Activated T-helper 1 cell treated with anti-CD3 and anti-CD28 coated beads, Interleukin-12 subunit alpha, Interleukin-12 subunit beta, Interleukin-2, Interleukin-4 antibody, amounts not matched to agents 30 ng/mL and 10 ng/mL and 1 ng/mL, durations not matched to agents 14 hours and 24 hours and 36 hours (primary cell): ENCODE measurements around the gene EYA3. TPM values are rescaled to one million over a fixed set of nuclear protein-coding genes. Genes with fewer than 3 reads are reported as not detected.

ENCODE experiments used
- DNase-seq: peaks from one replicate; pipeline ENCODE4 v3.0.0; 2021; ENCODE audit warnings: low spot score
- H3K27ac Mint-ChIP-seq: one replicate; pipeline ENCODE4 v1.8.0; 2021; ENCODE audit warnings: mild to moderate bottlenecking, mixed read lengths
- H3K27me3 Mint-ChIP-seq: one replicate; pipeline ENCODE4 v1.8.0; 2022; ENCODE audit warnings: mild to moderate bottlenecking, moderate library complexity, mixed read lengths; ENCODE audit not compliant: insufficient read depth
- H3K36me3 Mint-ChIP-seq: one replicate; pipeline ENCODE4 v1.8.0; 2021; ENCODE audit warnings: low read depth, mixed read lengths
- H3K4me1 Mint-ChIP-seq: one replicate; pipeline ENCODE4 v1.8.0; 2021; ENCODE audit warnings: low read depth, mixed read lengths
- H3K4me3 Mint-ChIP-seq: one replicate; pipeline ENCODE4 v1.8.0; 2021; ENCODE audit warnings: mild to moderate bottlenecking, moderate library complexity, mixed read lengths
- H3K9me3 Mint-ChIP-seq: one replicate; pipeline ENCODE4 v1.8.0; 2021; ENCODE audit warnings: mixed read lengths
- intact Hi-C: fragments of 100-400 bp; cut with micrococcal nuclease; formaldehyde crosslinking; loops from one replicate; pipeline ENCODE4 v1.15.1; 2024
- total RNA-seq: library from RNA; stranded (reverse); gene quantifications from 2 replicates; pipeline ENCODE4 v1.2.3, GENCODE V29; 2022

Gene EYA3
- total RNA-seq, 1 donor from 2014 or later: 32.2 TPM

DNA sequence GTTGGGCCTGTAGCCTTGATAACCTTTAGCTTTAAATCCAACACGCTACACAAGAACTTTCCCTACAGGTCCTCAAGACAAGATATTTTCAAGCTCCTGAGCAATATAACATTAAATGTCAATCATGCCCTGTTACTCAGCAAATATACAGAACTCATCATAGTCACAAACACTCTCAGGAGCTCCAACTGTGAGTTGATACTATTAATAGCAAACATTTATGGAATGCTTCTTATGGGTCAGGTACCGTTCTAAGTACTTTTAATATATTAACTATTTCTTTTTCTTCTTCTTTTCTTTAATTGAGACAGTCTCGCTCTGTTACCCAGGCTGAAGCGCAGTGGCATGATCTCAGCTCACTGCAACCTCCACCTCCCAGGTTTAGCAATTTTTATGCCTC lies 10.1 kb downstream of the EYA3 start:
- H3K4me1 Mint-ChIP-seq: peaks cover 16% of the 10 kb centered on the region
- DNase-seq: no peak

DNA sequence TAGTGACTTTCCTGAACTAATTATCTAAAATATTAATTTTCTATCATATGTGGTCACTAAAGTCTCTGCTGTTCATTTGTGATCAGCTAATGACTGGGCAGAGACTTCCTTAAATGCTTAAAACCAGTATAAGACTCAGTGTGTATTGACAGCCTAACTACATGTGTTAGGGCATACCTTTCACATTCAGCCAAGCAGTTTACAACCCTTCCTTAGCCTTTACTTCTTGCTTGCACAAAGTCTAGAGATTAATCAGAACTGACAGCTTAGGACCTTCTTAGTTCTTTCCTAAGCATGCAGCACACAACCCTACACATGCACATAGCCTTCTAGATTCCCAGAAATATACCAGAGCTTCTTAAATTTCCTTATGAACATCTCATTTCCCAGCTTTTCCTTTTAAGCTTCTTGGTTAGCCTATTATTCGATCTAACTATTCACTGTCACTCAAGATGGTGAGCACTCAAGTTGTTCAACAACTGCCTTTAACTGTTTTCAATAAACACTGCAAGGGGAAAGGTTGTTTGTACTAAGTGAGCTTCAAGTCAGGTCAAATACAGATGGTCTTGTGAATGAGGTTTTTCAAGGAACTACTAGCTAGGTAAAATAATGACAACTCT lies 13.4 kb downstream of the EYA3 start:
- peaks cover 13% of the 10 kb centered on the region for H3K36me3 Mint-ChIP-seq
- H3K9me3 Mint-ChIP-seq: no peaks in the 10 kb centered on the region
- no peak overlapping the region for H3K4me3 Mint-ChIP-seq
- no peaks in the 10 kb centered on the region for H3K27me3 Mint-ChIP-seq
- H3K27ac Mint-ChIP-seq: no peak overlapping the region
- DNase-seq: no peak
- intact Hi-C loops: no loop called here
- H3K4me1 Mint-ChIP-seq: peaks cover 16% of the 10 kb centered on the region

More for the DNA sequence above, 10.1 kb downstream of the EYA3 start:
- Mint-ChIP-seq H3K9me3 (no peaks in the 10 kb centered on the region), H3K27ac (no peak overlapping the region), H3K27me3 (no peaks in the 10 kb centered on the region), H3K4me3 (no peak overlapping the region), H3K36me3 (peaks cover 13% of the 10 kb centered on the region)
- intact Hi-C loops: no loop called here

DNA sequence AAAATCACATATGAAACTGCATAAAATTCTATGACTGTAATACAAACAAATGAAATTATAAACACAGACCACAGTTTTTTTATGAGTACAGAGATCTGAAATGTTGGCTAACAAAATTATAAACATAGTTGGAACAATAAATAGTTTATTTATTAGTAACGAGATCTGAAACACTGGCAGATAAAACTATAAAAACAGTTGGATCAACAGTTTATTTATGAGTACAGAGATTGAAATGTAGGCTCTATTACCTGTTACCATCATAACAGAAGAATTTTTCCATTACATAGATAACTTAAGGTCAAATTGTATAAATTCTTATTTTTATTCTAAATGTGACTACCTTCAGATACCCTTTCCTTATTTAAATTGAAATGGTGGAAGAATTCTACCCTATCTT lies 14.5 kb downstream of the EYA3 start:
- peaks cover 21% of the 10 kb centered on the region for H3K4me1 Mint-ChIP-seq
- H3K9me3 Mint-ChIP-seq: no peaks in the 10 kb centered on the region
- H3K4me3 Mint-ChIP-seq: no peak overlapping the region
- intact Hi-C loops: no loop called here
- no peaks in the 10 kb centered on the region for H3K27me3 Mint-ChIP-seq
- DNase-seq: no peak
- H3K27ac Mint-ChIP-seq: no peak overlapping the region
- H3K36me3 Mint-ChIP-seq: peaks cover 9% of the 10 kb centered on the region

DNA sequence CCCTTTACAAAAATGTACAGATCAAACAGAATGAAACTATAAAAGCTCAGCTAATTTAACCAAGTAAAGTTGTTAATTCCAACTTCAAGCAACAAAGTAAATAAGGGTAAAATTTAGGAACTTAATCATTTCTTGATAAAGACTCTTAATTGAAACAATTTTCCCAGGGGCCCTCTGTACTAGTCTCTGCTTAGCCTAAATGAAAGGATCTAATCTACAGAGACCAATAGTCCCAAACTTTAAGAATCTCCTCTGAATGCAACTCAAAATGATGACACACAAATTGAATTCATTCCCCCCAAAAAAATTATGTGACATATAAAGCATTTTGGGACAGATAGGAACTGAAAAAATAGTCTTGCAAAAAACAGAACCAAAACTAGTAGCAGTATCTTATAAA lies 16.6 kb downstream of the EYA3 start:
- peaks cover 6% of the 10 kb centered on the region for H3K36me3 Mint-ChIP-seq
- H3K9me3 Mint-ChIP-seq: no peaks in the 10 kb centered on the region
- H3K4me1 Mint-ChIP-seq: peaks cover 21% of the 10 kb centered on the region
- DNase-seq: no peak
- intact Hi-C loops: no loop called here
- no peaks in the 10 kb centered on the region for H3K27me3 Mint-ChIP-seq
- no peak overlapping the region for H3K27ac Mint-ChIP-seq
- no peak overlapping the region for H3K4me3 Mint-ChIP-seq

DNA sequence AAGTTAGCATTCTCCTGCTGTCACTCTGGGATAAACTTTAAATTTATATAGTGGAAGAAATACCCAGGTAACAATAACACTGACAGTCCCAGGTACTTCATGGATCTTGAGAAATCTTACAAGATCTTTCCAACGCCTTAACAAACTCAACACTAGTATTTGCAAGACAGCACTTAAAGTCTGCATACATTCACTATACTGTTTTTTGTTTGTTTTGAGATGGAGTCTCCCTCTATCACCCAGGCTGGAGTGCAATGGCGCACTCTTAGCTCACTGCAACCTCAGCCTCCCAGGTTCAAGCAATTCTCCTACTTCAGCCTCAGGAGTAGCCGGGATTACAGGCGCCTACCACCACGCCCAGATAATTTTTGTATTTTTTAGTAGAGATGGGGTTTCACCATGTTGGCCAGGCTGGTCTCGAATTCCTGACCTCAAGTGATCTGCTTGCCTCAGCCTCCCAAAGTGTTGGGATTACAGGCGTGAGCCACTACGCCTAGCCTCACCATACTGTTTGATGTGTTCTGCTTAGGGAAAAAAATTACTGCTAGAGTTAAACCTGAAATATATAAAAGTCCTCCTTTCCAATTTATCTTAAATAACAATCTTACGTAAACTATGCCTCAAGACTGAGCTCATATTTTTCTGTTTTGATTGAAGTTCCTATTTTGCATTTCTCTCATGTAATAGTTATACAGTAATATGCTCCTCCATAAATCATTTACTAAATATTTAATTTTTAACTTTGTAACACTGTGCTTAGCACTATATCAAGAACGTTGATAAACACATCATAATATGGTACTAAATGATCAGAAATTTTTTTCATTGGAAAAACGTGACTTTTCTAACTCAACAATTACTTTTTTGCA lies 17.5 kb downstream of the EYA3 start:
- Mint-ChIP-seq H3K27ac (no peak overlapping the region), H3K4me3 (no peak overlapping the region), H3K36me3 (peaks cover 6% of the 10 kb centered on the region), H3K4me1 (peaks cover 19% of the 10 kb centered on the region), H3K9me3 (no peaks in the 10 kb centered on the region), H3K27me3 (no peaks in the 10 kb centered on the region)
- intact Hi-C loops: no loop called here
- no peak for DNase-seq

DNA sequence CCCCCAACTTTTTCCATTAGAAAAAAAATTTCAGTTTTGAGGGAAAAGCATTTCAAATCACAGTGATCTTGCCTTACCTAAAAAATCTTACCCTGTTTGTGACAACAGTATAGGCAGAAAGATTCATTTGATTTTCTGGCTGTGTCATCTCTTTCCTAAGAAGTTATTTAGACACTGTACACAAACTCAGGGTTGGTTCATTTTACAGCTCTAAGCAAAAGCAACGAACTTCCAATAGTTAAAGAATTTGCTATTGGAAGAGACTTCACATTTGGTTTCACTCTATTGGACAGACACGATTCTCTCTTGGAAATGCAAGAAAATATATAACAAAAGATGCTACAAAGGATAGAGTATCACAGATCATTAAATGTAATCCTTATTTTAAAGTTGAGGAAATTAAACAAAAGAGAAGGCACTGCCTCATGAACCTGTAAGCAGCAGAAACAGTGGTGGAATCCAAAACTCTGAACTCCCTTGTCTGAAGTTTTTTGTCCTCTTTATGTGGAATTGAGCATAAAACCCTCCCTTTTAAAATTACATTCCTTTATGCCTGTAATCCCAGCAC lies 20.8 kb downstream of the EYA3 start:
- Mint-ChIP-seq H3K9me3 (no peaks in the 10 kb centered on the region), H3K4me1 (peaks cover 9% of the 10 kb centered on the region), H3K27me3 (no peaks in the 10 kb centered on the region), H3K4me3 (no peak overlapping the region), H3K36me3 (peaks cover 14% of the 10 kb centered on the region), H3K27ac (peak overlapping the region; percentile 18)
- no peak for DNase-seq
- intact Hi-C loops: no loop called here

DNA sequence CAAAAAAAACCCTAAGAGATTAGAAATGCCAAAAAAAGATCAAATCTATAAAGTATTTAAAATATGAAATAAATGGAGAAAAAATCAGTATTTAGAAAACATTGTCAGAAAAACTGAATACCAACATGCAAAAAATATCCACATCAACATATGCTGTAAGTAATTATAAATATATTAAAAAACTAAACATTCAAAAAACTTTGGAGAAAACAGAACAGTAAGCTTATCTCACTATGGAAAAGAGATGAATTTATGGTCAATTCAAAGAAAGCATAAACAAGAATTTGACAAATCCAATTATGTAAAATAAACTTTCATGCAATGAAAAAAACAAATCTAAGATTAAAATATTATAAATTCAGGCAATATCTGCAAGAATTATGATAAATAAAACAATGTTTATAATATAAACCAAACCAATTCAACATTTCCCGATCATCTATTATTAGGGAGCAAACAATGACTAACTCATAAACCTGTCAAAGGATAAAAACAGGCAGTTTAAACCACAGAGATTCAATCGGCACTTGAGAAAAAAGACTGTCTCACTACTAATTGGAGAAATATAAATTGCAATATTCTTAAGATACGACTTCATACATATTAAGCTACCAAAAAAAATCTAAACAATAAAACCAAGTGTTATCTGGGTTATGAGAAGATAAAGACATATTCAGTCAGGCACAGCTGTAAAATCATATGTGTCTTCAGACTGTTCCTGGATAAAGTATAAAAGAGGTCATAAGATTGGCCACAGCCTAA lies 21.8 kb downstream of the EYA3 start:
- intact Hi-C loops: no loop called here
- Mint-ChIP-seq H3K27me3 (no peaks in the 10 kb centered on the region), H3K4me3 (no peak overlapping the region), H3K36me3 (peaks cover 14% of the 10 kb centered on the region), H3K9me3 (no peaks in the 10 kb centered on the region), H3K4me1 (peaks cover 16% of the 10 kb centered on the region), H3K27ac (no peak overlapping the region)
- no peak for DNase-seq

DNA sequence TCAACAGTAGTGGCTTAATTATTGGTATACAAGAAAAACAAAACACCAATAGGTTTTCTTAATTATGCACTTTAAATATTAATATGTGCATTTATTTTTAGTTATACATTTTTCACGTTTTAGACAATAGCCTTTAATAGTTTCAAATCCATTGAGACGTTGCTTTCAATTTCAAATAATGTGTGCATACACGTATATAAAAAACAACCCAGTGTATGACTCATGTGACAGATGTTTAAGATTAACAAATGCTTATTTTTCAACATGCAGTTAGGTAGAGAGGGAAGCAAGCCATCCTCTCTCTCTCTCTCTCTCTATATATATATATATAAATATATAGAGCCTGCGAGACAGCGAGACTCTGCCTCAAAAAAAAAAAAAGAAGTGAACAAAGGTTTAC lies 24.3 kb downstream of the EYA3 start:
- peaks cover 19% of the 10 kb centered on the region for H3K4me1 Mint-ChIP-seq

DNA sequence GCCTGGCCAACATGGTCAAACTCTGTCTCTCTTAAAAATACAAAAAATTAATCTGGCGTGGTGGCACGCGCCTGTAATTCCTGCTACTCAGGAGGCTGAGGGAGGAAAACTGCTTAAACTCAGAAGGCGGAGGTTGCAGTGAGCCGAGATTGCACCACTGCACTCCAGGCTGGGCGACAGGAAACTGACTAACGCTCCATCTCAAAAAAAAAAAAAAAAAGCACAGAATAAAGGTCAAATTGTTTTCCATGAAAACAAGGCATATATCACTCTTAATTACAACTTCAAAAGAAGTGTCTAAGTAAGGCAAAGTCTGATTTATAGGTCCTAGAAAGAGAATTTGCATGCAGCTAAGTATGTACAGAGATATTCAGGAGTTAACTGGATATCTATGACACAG lies 25.6 kb downstream of the EYA3 start:
- Mint-ChIP-seq H3K4me3 (no peak overlapping the region), H3K9me3 (no peaks in the 10 kb centered on the region), H3K27ac (peak overlapping the region; percentile 34), H3K36me3 (peaks cover 12% of the 10 kb centered on the region), H3K4me1 (peaks cover 25% of the 10 kb centered on the region), H3K27me3 (no peaks in the 10 kb centered on the region)
- no peak for DNase-seq
- intact Hi-C loops: no loop called here

More for the DNA sequence above, 24.3 kb downstream of the EYA3 start:
- intact Hi-C loops: no loop called here
- H3K27ac Mint-ChIP-seq: no peak overlapping the region
- H3K36me3 Mint-ChIP-seq: peaks cover 12% of the 10 kb centered on the region
- H3K4me3 Mint-ChIP-seq: no peak overlapping the region
- DNase-seq: no peak
- H3K9me3 Mint-ChIP-seq: no peaks in the 10 kb centered on the region
- H3K27me3 Mint-ChIP-seq: no peaks in the 10 kb centered on the region

DNA sequence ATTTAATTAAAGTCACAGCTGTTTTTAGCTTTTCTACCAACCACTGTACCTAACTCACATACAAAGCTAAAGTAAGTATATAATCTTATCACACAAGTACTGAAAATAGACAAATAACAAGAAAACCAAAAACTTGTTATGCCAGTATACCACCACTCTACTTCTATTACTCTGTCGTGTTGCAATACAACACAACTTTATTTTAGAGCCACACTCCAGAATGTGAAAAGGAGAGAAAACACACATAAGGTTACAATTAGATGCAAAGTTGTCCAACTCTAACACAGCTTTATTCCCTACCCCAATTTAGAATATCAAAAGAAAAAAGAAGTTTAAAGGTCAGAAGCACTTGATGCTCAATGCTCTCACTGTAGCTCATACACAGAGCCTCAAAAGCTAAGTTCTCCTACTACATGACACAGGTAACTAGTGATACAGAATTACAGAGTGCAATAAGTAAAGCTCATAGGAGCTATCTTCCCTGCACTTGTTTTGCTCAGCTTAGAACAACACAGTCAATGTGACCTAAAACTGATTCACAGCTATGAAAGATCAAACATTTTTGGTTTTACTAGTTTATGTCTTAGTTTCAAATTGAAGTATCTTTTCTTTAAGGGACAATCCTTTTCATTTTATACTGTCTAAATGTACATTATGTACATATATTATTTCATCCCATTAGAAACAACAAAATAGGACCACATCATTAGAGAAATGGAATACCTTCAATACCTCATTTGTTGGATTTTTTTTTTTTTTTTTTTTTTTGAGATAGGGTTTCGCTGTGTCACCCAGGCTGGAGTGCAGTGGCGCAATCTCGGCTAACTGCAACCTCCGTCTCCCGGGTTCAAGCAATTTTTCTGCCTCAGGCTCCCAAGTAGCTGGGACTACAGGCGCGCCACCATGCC lies 29.2 kb downstream of the EYA3 start:
- Mint-ChIP-seq H3K27me3 (no peaks in the 10 kb centered on the region), H3K4me1 (peaks cover 45% of the 10 kb centered on the region), H3K9me3 (no peaks in the 10 kb centered on the region), H3K27ac (peak overlapping the region; percentile 41), H3K4me3 (no peak overlapping the region), H3K36me3 (peaks cover 8% of the 10 kb centered on the region)
- intact Hi-C loops: loop anchor here (5.0 kb wide), 1 partner anchor 67 kb away; no protein-coding TSS in a partner anchor
- DNase-seq: no peak

DNA sequence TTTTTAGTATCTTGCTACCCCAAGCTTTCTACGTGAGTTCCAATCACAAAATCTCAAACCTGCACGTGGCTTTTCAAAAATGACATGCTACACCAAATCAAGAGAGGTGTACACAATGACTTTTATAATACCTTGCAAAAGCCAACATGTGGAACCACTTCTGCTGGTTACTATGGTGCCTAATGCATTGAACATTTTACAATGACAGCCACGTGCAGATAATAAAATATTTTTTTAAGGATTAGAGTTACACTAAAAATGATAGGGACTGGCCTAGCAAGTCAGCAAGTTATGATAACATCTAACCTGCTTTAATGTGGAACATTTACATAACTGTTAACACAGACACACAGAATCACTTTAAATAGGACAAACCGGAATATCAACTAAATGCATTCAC lies 30.2 kb downstream of the EYA3 start:
- DNase-seq: no peak

More for the DNA sequence above, 30.2 kb downstream of the EYA3 start:
- Mint-ChIP-seq H3K4me3 (no peak overlapping the region), H3K9me3 (no peaks in the 10 kb centered on the region), H3K4me1 (peaks cover 45% of the 10 kb centered on the region), H3K36me3 (peaks cover 11% of the 10 kb centered on the region), H3K27ac (no peak overlapping the region), H3K27me3 (no peaks in the 10 kb centered on the region)
- intact Hi-C loops: loop anchor here (5.0 kb wide), 1 partner anchor 66 kb away; no protein-coding TSS in a partner anchor
